Ovary (tissue), 9 donors: ENCODE results near the gene SCN9A. TPM values are rescaled to one million over a fixed set of nuclear protein-coding genes. Genes with fewer than 3 reads are reported as not detected.
"Not testable (repeated sequence)": the region's sequence is repeated elsewhere in the genome, so short reads cannot be mapped to it uniquely, and the experiment has no call there.

Source experiments
- DNase-seq, 5 donors: peaks; one replicate each; pipeline ENCODE4 v3.0.0-alpha.2; 2019 to 2020
- H3K27ac ChIP-seq, 2 donors: fragments of 200-600 bp; one replicate each; pipeline versions ENCODE4 v1.5.1 to v1.8.0; 2019 to 2022
- H3K27me3 ChIP-seq: fragments of 200-600 bp; one replicate; pipeline ENCODE4 v1.8.0; 2022
- H3K36me3 ChIP-seq: fragments of 200-600 bp; sonication (generic); one replicate; pipeline ENCODE4 v1.5.1; 2019
- H3K4me1 ChIP-seq: one replicate; pipeline ENCODE4 v1.8.1; 2013; ENCODE audit warnings: mild to moderate bottlenecking, moderate library complexity; ENCODE audit not compliant: insufficient read depth
- H3K4me3 ChIP-seq: fragments of 200-600 bp; sonication (generic); one replicate; pipeline ENCODE4 v1.5.1; 2017
- H3K9me3 ChIP-seq, 2 donors: fragments of 200-600 bp in 1 of 2; sonication (generic) in 1 of 2; one replicate each; pipeline versions ENCODE4 v1.5.1 to v1.8.1; 2013 to 2019; ENCODE audit warnings: mild to moderate bottlenecking in 1 of 2, moderate library complexity in 1 of 2
- CTCF ChIP-seq, 3 donors: fragments of 450-650 bp in 2 of 3; fragments of 200-600 bp in 1 of 3; IDR thresholded peaks; one replicate each; pipeline versions ENCODE4 v1.5.1 to v1.8.0; 2016 to 2022; ENCODE audit warnings: antibody characterized with exemption in 3 of 3, mild to moderate bottlenecking in 1 of 3
- EP300 ChIP-seq: sonication (generic); formaldehyde crosslinking; IDR thresholded peaks from one replicate; pipeline ENCODE4 v1.6.1; 2017; ENCODE audit warnings: antibody characterized with exemption
- POLR2A ChIP-seq: fragments of 450-650 bp; IDR thresholded peaks from one replicate; pipeline ENCODE4 v1.6.1; 2017; ENCODE audit warnings: antibody characterized with exemption, mild to moderate bottlenecking, moderate library complexity
- WGBS, 3 donors: extraction: QIAGEN DNeasy Blood & Tissue Kit in 1 of 3; methylation state at CpG; one replicate each; pipeline versions ENCODE4 v1.1.5 to v1.1.7; 2013 to 2017; 5-methylcytosine and 5-hydroxymethylcytosine counted together
- intact Hi-C, 4 donors: fragments of 100-400 bp; cut with DNase I; formaldehyde crosslinking; loops; one replicate each; pipeline versions ENCODE4 v1.11.0 to v1.15.1; 2022 to 2023
- polyA plus RNA-seq, 2 donors: library from polyadenylated mRNA; stranded (reverse); fragments of 200-250 nt in 1 of 2; fragments of 350-450 nt in 1 of 2; fragmentation: Illumina TruSeq in 1 of 2; extraction: RNeasy Lipid Tissue Mini Kit (QIAGEN cat#74804) in 1 of 2; gene quantifications; one replicate each; pipeline ENCODE4 v1.2.3, GENCODE V29; 2013 to 2014
- total RNA-seq, 7 donors: library from RNA; depleted of rRNA in 2 of 7; stranded (reverse); fragments of >200 nt in 2 of 7; fragmentation: NEBNext Ultra II Directional in 3 of 7; extraction: Animal tissue kit (Norgen Biotek cat#: 25700) in 3 of 7; gene quantifications; one replicate each; pipeline versions ENCODE4 v1.1.0 to v1.2.4, GENCODE V29; 2016 to 2023
- donor health status: DM: no; HTN: no; CAD: no; lungs with moderate emphysema.
- donor health status: DM: no; HTN: no; CAD: no.
- donor health status: Bipolar disorder and iron deficiency.
- donor health status: DM: yes; HTN: yes; CAD: no.
- donor health status: DM: no; HTN: no; CAD: no.
- donor health status: DM: yes; HTN: yes; CAD: no.

Gene SCN9A
- total and polyA plus RNA-seq, 9 donors: 0.33 to 4.5 (median 1.3) TPM

- Histone ChIP-seq H3K27ac (no peak overlapping the region), H3K9me3 (no peaks in the 10 kb centered on the region), H3K36me3 (no peaks in the 10 kb centered on the region), H3K27me3 (no peaks in the 10 kb centered on the region), H3K4me3 (no peak overlapping the region), H3K4me1 (no peaks in the 10 kb centered on the region)
- TF ChIP-seq EP300 (no peak), POLR2A (no peak), CTCF (IDR thresholded peaks at IDR 0.05) (no peak)
- intact Hi-C loops: no loop called here
- DNase-seq: no peak
These were observed 146.1 kb downstream of the SCN9A start for GRCh38 chr2:166229678-166230023.

- no peak overlapping the region for H3K4me3 ChIP-seq
- H3K27me3 ChIP-seq: no peaks in the 10 kb centered on the region
- TF ChIP-seq POLR2A (no peak), EP300 (no peak), CTCF (IDR thresholded peaks at IDR 0.05) (no peak)
- H3K4me1 ChIP-seq: no peaks in the 10 kb centered on the region
- no peaks in the 10 kb centered on the region for H3K36me3 ChIP-seq
- intact Hi-C loops: no loop called here
- no peak overlapping the region for H3K27ac ChIP-seq
- no peaks in the 10 kb centered on the region for H3K9me3 ChIP-seq
- DNase-seq: no peak
These were observed 151.5 kb downstream of the SCN9A start for GRCh38 chr2:166224197-166224596.

GRCh38 chr2:166223298-166223697 lies 152.4 kb downstream of the SCN9A start:
- Histone ChIP-seq H3K4me3 (no peak overlapping the region), H3K27me3 (no peaks in the 10 kb centered on the region), H3K4me1 (no peaks in the 10 kb centered on the region), H3K27ac (no peak overlapping the region), H3K9me3 (no peaks in the 10 kb centered on the region), H3K36me3 (no peaks in the 10 kb centered on the region)
- TF ChIP-seq POLR2A (no peak), EP300 (no peak), CTCF (IDR thresholded peaks at IDR 0.05) (no peak)
- DNase-seq: no peak
- intact Hi-C loops: no loop called here
- WGBS, 3 donors: 94 to 96% (median 95%) methylated on average over 4 of the region's 4 CpGs

GRCh38 chr2:166211079-166211478 lies 164.7 kb downstream of the SCN9A start:
- 86 to 92% (median 89%) methylated on average over 1 of the region's 1 CpG for WGBS, 3 donors
- no peaks in the 10 kb centered on the region for H3K4me1 ChIP-seq
- H3K4me3 ChIP-seq: no peak overlapping the region
- H3K27me3 ChIP-seq: no peaks in the 10 kb centered on the region
- no peaks in the 10 kb centered on the region for H3K36me3 ChIP-seq
- intact Hi-C loops: no loop called here
- DNase-seq: no peak
- TF ChIP-seq CTCF (IDR thresholded peaks at IDR 0.05) (no peak), POLR2A (no peak), EP300 (no peak)
- H3K9me3 ChIP-seq: no peaks in the 10 kb centered on the region
- H3K27ac ChIP-seq: no peak overlapping the region

- H3K9me3 ChIP-seq, DNase-seq, H3K4me3 ChIP-seq, H3K27me3 ChIP-seq, intact Hi-C loops, H3K36me3 ChIP-seq, H3K4me1 ChIP-seq, H3K27ac ChIP-seq: not testable (repeated sequence)
- WGBS, 3 donors: 90 to 98% (median 96%) methylated on average over 4 of the region's 4 CpGs
These were observed 165.8 kb downstream of the SCN9A start for GRCh38 chr2:166209944-166210343.

GRCh38 chr2:166209367-166209766 lies 166.4 kb downstream of the SCN9A start:
- WGBS, 3 donors: 89% methylated on average over 1 of the region's 1 CpG; no CpG with 5 or more reads in 2 of the 3 donors

GRCh38 chr2:166206153-166206552 lies 169.6 kb downstream of the SCN9A start:
- H3K27ac ChIP-seq, H3K27me3 ChIP-seq, H3K36me3 ChIP-seq, H3K4me3 ChIP-seq, H3K9me3 ChIP-seq, DNase-seq, H3K4me1 ChIP-seq, intact Hi-C loops: not testable (repeated sequence)
- WGBS, 3 donors: 79 to 92% (median 80%) methylated on average over 1 of the region's 1 CpG

More at GRCh38 chr2:166209367-166209766, 166.4 kb downstream of the SCN9A start:
- H3K4me3 ChIP-seq, H3K9me3 ChIP-seq, H3K4me1 ChIP-seq, H3K27ac ChIP-seq, H3K27me3 ChIP-seq, H3K36me3 ChIP-seq, intact Hi-C loops, DNase-seq: not testable (repeated sequence)
